ENCODE results near the gene PNLIPRP2.
A peak's percentile ranks its signal among the peaks of the same experiment; 100 is the strongest.

DNA sequence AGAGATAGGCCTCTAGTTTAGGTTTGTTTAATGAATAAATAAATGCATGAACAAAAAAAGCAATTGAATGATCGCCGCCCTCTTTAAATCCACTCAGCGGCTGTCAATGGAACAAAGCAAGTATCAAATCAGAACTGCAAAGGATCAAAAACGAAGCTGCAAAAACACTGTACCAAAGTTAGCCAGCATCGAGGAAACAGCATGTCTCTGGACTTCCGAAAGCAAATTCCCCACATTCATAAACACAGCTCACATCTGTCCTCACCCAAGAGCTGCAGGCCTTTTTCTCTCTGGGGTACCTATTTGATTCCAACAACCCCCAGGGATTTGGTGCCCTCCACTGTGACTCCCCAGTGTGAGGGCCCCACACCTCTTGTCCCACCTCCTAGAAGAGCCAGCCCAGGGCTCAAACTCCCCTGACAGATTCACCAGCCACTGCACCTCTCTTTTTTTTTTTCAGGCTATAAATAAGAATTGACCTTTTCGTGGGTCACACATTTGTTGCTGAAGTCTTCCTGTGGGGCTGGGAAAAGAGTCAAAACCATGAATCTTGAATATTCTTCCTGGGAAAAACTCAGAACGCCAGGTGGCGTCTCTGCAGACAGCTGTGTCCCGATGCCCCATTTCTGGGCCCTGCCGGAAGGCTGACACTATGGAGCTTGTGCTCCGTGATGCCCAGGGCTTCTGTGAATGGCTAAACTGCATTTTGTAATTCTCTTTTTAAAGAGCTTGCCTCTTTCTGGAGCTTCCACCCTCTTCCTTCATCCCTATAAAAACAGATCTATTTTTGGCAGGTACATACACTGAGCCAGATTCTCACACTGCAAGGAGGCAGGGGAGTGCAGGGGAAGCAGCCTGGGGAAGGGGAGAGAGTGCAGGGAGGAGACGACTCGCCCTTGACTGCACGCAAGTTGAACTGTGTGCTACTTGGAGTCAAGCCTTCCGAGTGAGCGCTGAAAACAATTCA is 69.9 kb downstream of the PNLIPRP2 start:
- peak; percentile 42 for TF ChIP-seq CTCF (IDR thresholded peaks at IDR 0.05; ENCODE audit: poor library complexity)
- TF ChIP-seq EZH2phosphoT487 (IDR thresholded peaks at IDR 0.05; ENCODE audit: low read depth, severe bottlenecking, unreplicated experiment): no peak
- TF ChIP-seq EZH2 (IDR thresholded peaks at IDR 0.05; ENCODE audit: borderline replicate concordance): no peak
